Lung (tissue), 12 donors: Measurements from ENCODE around the gene PEX14. TPM values are rescaled to one million over a fixed set of nuclear protein-coding genes. Genes with fewer than 3 reads are reported as not detected.
A peak's percentile ranks its signal among the peaks of the same experiment; 100 is the strongest.

Experiments used
- ATAC-seq: fragments of 200-7000 bp; cut with Tn5 transposase; one replicate; pipeline ENCODE4 v1.9.1; 2020; ENCODE audit warnings: moderate number of reproducible peaks; ENCODE audit not compliant: insufficient read depth, low FRiP score
- DNase-seq, 3 donors: peaks; one replicate each; pipeline ENCODE4 v3.0.0-alpha.2; 2013 to 2017
- H3K27ac ChIP-seq, 2 donors: one replicate each; pipeline ENCODE4 v1.5.1; 2013; ENCODE audit warnings: mild to moderate bottlenecking in 2 of 2, moderate library complexity in 2 of 2, control low read depth in 1 of 2, inconsistent platforms in 1 of 2, low read depth in 1 of 2, low read length in 1 of 2
- H3K27me3 ChIP-seq, 3 donors: one replicate each; pipeline ENCODE4 v1.5.1; 2013; ENCODE audit warnings: low read length in 2 of 3; ENCODE audit not compliant: control insufficient read depth in 3 of 3, insufficient read depth in 3 of 3
- H3K36me3 ChIP-seq, 4 donors: one replicate each; pipeline ENCODE4 v1.5.1; 2013; ENCODE audit warnings: low read length in 4 of 4, mild to moderate bottlenecking in 1 of 4, moderate library complexity in 1 of 4; ENCODE audit not compliant: control insufficient read depth in 4 of 4, insufficient read depth in 4 of 4
- H3K4me1 ChIP-seq, 5 donors: one replicate each; pipeline ENCODE4 v1.5.1; 2013; ENCODE audit warnings: low read length in 5 of 5, mild to moderate bottlenecking in 2 of 5, moderate library complexity in 1 of 5; ENCODE audit not compliant: control insufficient read depth in 5 of 5, insufficient read depth in 5 of 5
- H3K4me3 ChIP-seq: one replicate; pipeline ENCODE4 v1.5.1; 2013; ENCODE audit warnings: mild to moderate bottlenecking, control low read depth, moderate library complexity
- H3K9ac ChIP-seq, 2 donors: one replicate each; pipeline ENCODE4 v1.5.1; 2013; ENCODE audit warnings: low read length in 2 of 2, control low read depth in 1 of 2; ENCODE audit not compliant: insufficient read depth in 1 of 2
- H3K9me3 ChIP-seq, 4 donors: one replicate each; pipeline ENCODE4 v1.5.1; 2013; ENCODE audit warnings: low read length in 3 of 4, mild to moderate bottlenecking in 1 of 4, moderate library complexity in 1 of 4; ENCODE audit not compliant: control insufficient read depth in 4 of 4, insufficient read depth in 3 of 4
- WGBS, 2 donors: extraction: QIAGEN DNeasy Blood & Tissue Kit; methylation state at CpG; one replicate each; pipeline ENCODE4 v1.1.7; 2013; 5-methylcytosine and 5-hydroxymethylcytosine counted together
- polyA plus RNA-seq, 2 donors: library from polyadenylated mRNA; stranded (reverse); fragments of 200-250 nt; gene quantifications; one replicate each; pipeline ENCODE4 v1.2.1, GENCODE V29; 2013
- total RNA-seq, 2 donors: library from RNA; depleted of rRNA in 1 of 2; stranded (reverse); fragments of >200 nt in 1 of 2; gene quantifications; one replicate each; pipeline ENCODE4 v1.2.1, GENCODE V29; 2014 to 2021
- TF ChIP-seq, protein P1 (sequence below): IDR thresholded peaks from 2 replicates; pipeline ENCODE4 v1.5.1; 2012; ENCODE audit warnings: mild to moderate bottlenecking; ENCODE audit errors: control extremely low read depth, extremely low read depth
- donor health status: control.
- donor health status: control.
- donor health status: Bipolar disorder and iron deficiency.
- donor health status: healthy.
- donor health status: DM: yes; HTN: yes; CAD: no.

The PEX14 gene
- total and polyA plus RNA-seq, 4 donors = 18.1 to 29.2 (median 20.8) TPM

DNA sequence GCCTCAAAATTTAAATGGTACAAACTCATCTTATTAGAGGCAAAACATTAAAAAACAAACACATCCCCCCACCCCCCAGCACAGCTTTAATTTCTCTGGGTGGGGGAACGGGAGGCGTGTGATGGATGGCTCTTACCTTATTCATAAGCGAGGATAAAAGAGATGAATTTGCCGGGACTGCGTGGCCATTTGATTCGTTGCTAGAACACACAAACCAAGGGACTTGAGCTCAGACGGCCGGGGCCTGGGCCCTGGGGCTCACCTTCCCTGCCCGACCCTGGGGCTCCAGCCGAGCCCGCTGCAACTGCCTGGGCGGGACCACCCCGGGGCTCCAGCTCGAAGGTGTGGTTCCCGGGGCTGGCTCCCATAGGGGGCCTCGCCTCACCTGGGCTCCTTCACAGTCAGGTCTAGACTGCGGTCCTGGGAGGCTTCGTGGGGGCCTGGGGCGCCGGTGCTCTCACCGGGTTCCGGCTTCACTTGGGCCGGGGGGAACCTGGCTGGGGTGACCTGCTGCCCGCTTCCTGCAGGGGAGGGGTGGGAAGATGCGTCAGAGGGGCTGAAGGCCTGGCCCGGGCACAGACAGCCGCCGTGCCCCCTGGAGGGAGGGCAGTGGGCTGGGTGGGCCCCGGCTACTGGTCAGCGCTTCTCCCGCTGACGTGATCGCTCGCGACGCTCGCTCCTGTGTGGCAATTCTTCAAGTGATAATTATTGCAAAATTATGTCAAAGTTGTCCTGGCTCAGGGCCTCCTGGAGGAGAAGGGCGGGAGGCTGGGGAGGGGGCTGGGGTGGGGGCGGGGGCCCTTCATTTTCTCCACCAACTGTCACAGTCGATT is 176.0 kb downstream of the PEX14 start:
- no peak for ATAC-seq
- Histone ChIP-seq H3K36me3 (peaks cover 0 to 61% (median 0%) of the 10 kb centered on the region in 4 donors), H3K27me3 (peaks cover 0 to 2% (median 0%) of the 10 kb centered on the region in 3 donors)

DNA sequence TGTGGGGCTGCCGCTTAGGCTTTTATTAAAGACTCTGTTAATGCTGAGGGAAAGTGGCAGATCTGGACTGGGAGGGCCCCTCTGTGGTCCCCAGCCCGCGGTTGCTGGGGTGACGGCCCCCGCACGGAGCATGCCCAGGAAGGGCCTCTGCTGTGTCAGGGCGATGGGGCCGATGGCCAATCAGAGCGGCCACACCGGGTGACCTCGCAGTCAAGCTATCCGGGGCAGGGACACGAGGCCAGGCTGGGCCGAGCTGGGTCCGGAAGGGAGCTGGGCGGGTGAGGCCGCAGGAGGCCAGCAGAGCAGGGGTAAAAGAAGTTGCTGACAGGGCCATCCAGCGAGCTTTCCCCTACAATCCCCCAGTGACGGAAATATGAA is 176.6 kb downstream of the PEX14 start:
- no peak overlapping the region for H3K4me3 ChIP-seq
- peak; percentile 34 to 53 (median 37) for DNase-seq
- peaks cover 0 to 56% (median 0%) of the 10 kb centered on the region in 4 donors for H3K36me3 ChIP-seq
- no peak for ATAC-seq
- WGBS, 2 donors = 45 to 61% methylated on average over 19 of the region's 19 CpGs
- no peak overlapping the region for H3K9ac ChIP-seq
- H3K9me3 ChIP-seq = no peaks in the 10 kb centered on the region
- peaks cover 0 to 2% (median 0%) of the 10 kb centered on the region in 3 donors for H3K27me3 ChIP-seq
- peaks cover 0 to 30% (median 7%) of the 10 kb centered on the region in 5 donors for H3K4me1 ChIP-seq
- peak overlapping the region in 1 of 2 donors; percentile 78 for H3K27ac ChIP-seq
- TF ChIP-seq, protein P1, sequence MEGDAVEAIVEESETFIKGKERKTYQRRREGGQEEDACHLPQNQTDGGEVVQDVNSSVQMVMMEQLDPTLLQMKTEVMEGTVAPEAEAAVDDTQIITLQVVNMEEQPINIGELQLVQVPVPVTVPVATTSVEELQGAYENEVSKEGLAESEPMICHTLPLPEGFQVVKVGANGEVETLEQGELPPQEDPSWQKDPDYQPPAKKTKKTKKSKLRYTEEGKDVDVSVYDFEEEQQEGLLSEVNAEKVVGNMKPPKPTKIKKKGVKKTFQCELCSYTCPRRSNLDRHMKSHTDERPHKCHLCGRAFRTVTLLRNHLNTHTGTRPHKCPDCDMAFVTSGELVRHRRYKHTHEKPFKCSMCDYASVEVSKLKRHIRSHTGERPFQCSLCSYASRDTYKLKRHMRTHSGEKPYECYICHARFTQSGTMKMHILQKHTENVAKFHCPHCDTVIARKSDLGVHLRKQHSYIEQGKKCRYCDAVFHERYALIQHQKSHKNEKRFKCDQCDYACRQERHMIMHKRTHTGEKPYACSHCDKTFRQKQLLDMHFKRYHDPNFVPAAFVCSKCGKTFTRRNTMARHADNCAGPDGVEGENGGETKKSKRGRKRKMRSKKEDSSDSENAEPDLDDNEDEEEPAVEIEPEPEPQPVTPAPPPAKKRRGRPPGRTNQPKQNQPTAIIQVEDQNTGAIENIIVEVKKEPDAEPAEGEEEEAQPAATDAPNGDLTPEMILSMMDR = no peak

More for the DNA sequence above, 176.0 kb downstream of the PEX14 start:
- Histone ChIP-seq H3K27ac (peak overlapping the region in 1 of 2 donors; percentile 78), H3K4me3 (no peak overlapping the region), H3K9me3 (no peaks in the 10 kb centered on the region), H3K4me1 (peaks cover 0 to 30% (median 7%) of the 10 kb centered on the region in 5 donors), H3K9ac (no peak overlapping the region)
- DNase-seq = no peak
- TF ChIP-seq, protein P1 = no peak
- 73 to 77% methylated on average over 40 of the region's 40 CpGs for WGBS, 2 donors

DNA sequence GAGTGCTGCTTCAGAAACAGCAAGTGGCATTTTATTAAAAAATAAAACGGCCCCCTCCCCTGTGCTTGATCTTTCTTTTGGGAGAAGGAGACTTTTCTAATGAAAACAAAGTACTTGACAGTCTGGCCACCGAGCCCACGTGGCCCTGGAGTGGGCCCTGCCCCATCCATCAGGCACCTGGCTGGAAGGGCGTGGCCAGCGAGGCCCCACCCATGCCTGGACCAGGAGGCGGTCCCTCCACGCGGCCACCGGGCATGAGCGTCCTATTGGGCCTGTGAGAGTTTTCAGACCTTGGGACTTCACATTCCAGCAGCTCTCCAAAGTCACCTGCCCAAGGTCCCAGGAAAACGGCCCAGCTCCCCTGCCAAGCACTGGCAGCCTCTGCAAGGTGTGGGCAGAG is 177.0 kb downstream of the PEX14 start:
- H3K27ac ChIP-seq = peak overlapping the region in 1 of 2 donors; percentile 78
- peaks cover 0 to 30% (median 7%) of the 10 kb centered on the region in 5 donors for H3K4me1 ChIP-seq
- H3K9ac ChIP-seq = no peak overlapping the region
- TF ChIP-seq, protein P1 = no peak
- peaks cover 0 to 2% (median 0%) of the 10 kb centered on the region in 3 donors for H3K27me3 ChIP-seq
- DNase-seq (peak in 1 of 3 donors; percentile 47), ATAC-seq (peak; percentile 77)
- H3K9me3 ChIP-seq = no peaks in the 10 kb centered on the region
- 46 to 75% methylated on average over 11 of the region's 11 CpGs for WGBS, 2 donors
- peaks cover 0 to 54% (median 0%) of the 10 kb centered on the region in 4 donors for H3K36me3 ChIP-seq
- H3K4me3 ChIP-seq = no peak overlapping the region
